Gastrocnemius medialis (tissue), 4 donors: ENCODE data around the gene VAV2.

Source experiments
- CTCF ChIP-seq, 5 experiments: fragments of 450-650 bp in 3 of 5; fragments of 200-600 bp in 2 of 5; sonication (generic) in 2 of 5; IDR thresholded peaks in 4 of 5; conservative IDR thresholded peaks in 1 of 5; 1 replicate in 4 of 5; 2 replicates in 1 of 5; pipeline ENCODE4 v1.5.1; 2016 to 2019; ENCODE audit warnings: antibody characterized with exemption in 5 of 5, mild to moderate bottlenecking in 3 of 5, moderate library complexity in 3 of 5
- POLR2A ChIP-seq, 2 donors: fragments of 450-650 bp; IDR thresholded peaks; one replicate each; pipeline ENCODE4 v1.6.1; 2017; ENCODE audit warnings: antibody characterized with exemption in 2 of 2, mild to moderate bottlenecking in 2 of 2, moderate library complexity in 2 of 2

- TF ChIP-seq CTCF (IDR thresholded peaks at IDR 0.05 in 4 of 5, conservative IDR thresholded peaks at IDR 0.05 in 1 of 5) (no peak), POLR2A (IDR thresholded peaks at IDR 0.05) (no peak)
Observed at GRCh38 chr9:133961226-133962165, 30.6 kb downstream of the VAV2 start.
